Measurements from ENCODE around the gene AVPR2.

GRCh38 chrX:153889123-153889522 lies 15.3 kb upstream of the AVPR2 start:
- TF ChIP-seq POLR2A (IDR thresholded peaks at IDR 0.05) (no peak), CTCF (IDR thresholded peaks at IDR 0.05) (no peak)
